Thyroid gland (tissue), 4 donors: ENCODE results near the gene NUDT14. TPM values are rescaled to one million over a fixed set of nuclear protein-coding genes. Genes with fewer than 3 reads are reported as not detected.

Source experiments
- DNase-seq, 2 donors: peaks; one replicate each; pipeline ENCODE4 v3.0.0-alpha.2; 2019
- H3K27ac ChIP-seq, 3 donors: fragments of 200-600 bp; sonication (generic); 1 replicate in 2 of 3; 2 replicates in 1 of 3; pipeline ENCODE4 v1.5.1; 2016 to 2019; ENCODE audit warnings: mild to moderate bottlenecking in 1 of 3, moderate library complexity in 1 of 3
- H3K27me3 ChIP-seq: fragments of 200-600 bp; sonication (generic); one replicate; pipeline ENCODE4 v1.5.1; 2019
- H3K36me3 ChIP-seq, 2 donors: fragments of 200-600 bp; sonication (generic); one replicate each; pipeline ENCODE4 v1.5.1; 2016 to 2019
- H3K4me1 ChIP-seq, 2 donors: fragments of 200-600 bp; sonication (generic); one replicate each; pipeline ENCODE4 v1.5.1; 2017 to 2019
- H3K4me3 ChIP-seq, 3 donors: fragments of 200-600 bp; sonication (generic); replicated peaks in 1 of 3; 1 replicate in 2 of 3; 2 replicates in 1 of 3; pipeline ENCODE4 v1.5.1; 2016; ENCODE audit warnings: mild to moderate bottlenecking in 1 of 3
- H3K9me3 ChIP-seq: fragments of 200-600 bp; sonication (generic); one replicate; pipeline ENCODE4 v1.5.1; 2017
- CTCF ChIP-seq, 6 experiments: fragments of 200-600 bp in 3 of 6; fragments of 450-650 bp in 3 of 6; sonication (generic) in 3 of 6; IDR thresholded peaks; one replicate each; pipeline ENCODE4 v1.5.1; 2016 to 2019; ENCODE audit warnings: antibody characterized with exemption in 6 of 6, mild to moderate bottlenecking in 2 of 6, inconsistent platforms in 1 of 6, moderate library complexity in 1 of 6
- POLR2A ChIP-seq, 2 donors: fragments of 450-650 bp; IDR thresholded peaks; one replicate each; pipeline ENCODE4 v1.6.1; 2017; ENCODE audit warnings: antibody characterized with exemption in 2 of 2, mild to moderate bottlenecking in 2 of 2, moderate library complexity in 1 of 2
- WGBS, 2 donors: methylation state at CpG; one replicate each; pipeline ENCODE4 v1.1.5; 2017; 5-methylcytosine and 5-hydroxymethylcytosine counted together
- intact Hi-C: fragments of 100-400 bp; cut with DNase I; formaldehyde crosslinking; loops from one replicate; pipeline ENCODE4 v1.15.1; 2023
- total RNA-seq, 4 donors: library from RNA; depleted of rRNA; stranded (reverse); fragments of >200 nt; gene quantifications; one replicate each; pipeline ENCODE4 v1.2.3, GENCODE V29; 2016

The NUDT14 gene
- total RNA-seq, 4 donors from 2014 or later, result 15.2 to 29.1 (median 20.1) TPM

GRCh38 chr14:105212541-105213300 lies 31.6 kb upstream of the NUDT14 start:
- TF ChIP-seq POLR2A (IDR thresholded peaks at IDR 0.05), result no peak
- no peak for TF ChIP-seq CTCF (IDR thresholded peaks at IDR 0.05)
- Histone ChIP-seq H3K9me3 (no peaks in the 10 kb centered on the region), H3K27me3 (no peaks in the 10 kb centered on the region), H3K36me3 (peaks cover 18 to 26% of the 10 kb centered on the region in 2 donors), H3K27ac (no peak overlapping the region), H3K4me3 (no peak overlapping the region), H3K4me1 (no peaks in the 10 kb centered on the region)
- DNase-seq, result no peak
- intact Hi-C loops, result no loop called here
- WGBS, 2 donors, result 96 to 98% methylated on average over 14 to 15 of the region's 18 CpGs

GRCh38 chr14:105211758-105212089 lies 30.6 kb upstream of the NUDT14 start:
- Histone ChIP-seq H3K4me3 (no peak overlapping the region), H3K36me3 (peaks cover 14 to 16% of the 10 kb centered on the region in 2 donors), H3K4me1 (peaks cover 0 to 5% of the 10 kb centered on the region in 2 donors), H3K27me3 (no peaks in the 10 kb centered on the region), H3K9me3 (no peaks in the 10 kb centered on the region), H3K27ac (no peak overlapping the region)
- no peak for TF ChIP-seq CTCF (IDR thresholded peaks at IDR 0.05)
- TF ChIP-seq POLR2A (IDR thresholded peaks at IDR 0.05), result no peak
- DNase-seq, result no peak
- intact Hi-C loops, result no loop called here
- 95% methylated on average over 4 of the region's 9 CpGs for WGBS, 2 donors

GRCh38 chr14:105211086-105211757 lies 30.1 kb upstream of the NUDT14 start:
- no peaks in the 10 kb centered on the region for H3K27me3 ChIP-seq
- no peak overlapping the region for H3K4me3 ChIP-seq
- no peak overlapping the region for H3K27ac ChIP-seq
- no peak for TF ChIP-seq POLR2A (IDR thresholded peaks at IDR 0.05)
- TF ChIP-seq CTCF (IDR thresholded peaks at IDR 0.05), result no peak
- WGBS, 2 donors, result 93 to 96% methylated on average over 19 to 21 of the region's 23 CpGs
- peaks cover 14 to 16% of the 10 kb centered on the region in 2 donors for H3K36me3 ChIP-seq
- intact Hi-C loops, result no loop called here
- no peak for DNase-seq
- peaks cover 0 to 7% of the 10 kb centered on the region in 2 donors for H3K4me1 ChIP-seq
- H3K9me3 ChIP-seq, result no peaks in the 10 kb centered on the region

GRCh38 chr14:105210266-105211025 lies 29.3 kb upstream of the NUDT14 start:
- 89 to 97% methylated on average over 7 to 18 of the region's 30 CpGs for WGBS, 2 donors
- Histone ChIP-seq H3K27ac (no peak overlapping the region), H3K4me3 (no peak overlapping the region), H3K4me1 (peaks cover 2 to 15% of the 10 kb centered on the region in 2 donors), H3K9me3 (no peaks in the 10 kb centered on the region), H3K36me3 (peaks cover 14 to 16% of the 10 kb centered on the region in 2 donors), H3K27me3 (no peaks in the 10 kb centered on the region)
- intact Hi-C loops, result no loop called here
- TF ChIP-seq POLR2A (IDR thresholded peaks at IDR 0.05) (no peak), CTCF (IDR thresholded peaks at IDR 0.05) (no peak)
- DNase-seq, result no peak
